Lower leg skin (tissue), 4 donors: ENCODE results near the gene SMARCAD1. TPM values are rescaled to one million over a fixed set of nuclear protein-coding genes. Genes with fewer than 3 reads are reported as not detected.
"Not testable (repeated sequence)": the region's sequence is repeated elsewhere in the genome, so short reads cannot be mapped to it uniquely, and the experiment has no call there.

Experiments
- DNase-seq, 2 donors: peaks; one replicate each; pipeline ENCODE4 v3.0.0-alpha.2; 2019; ENCODE audit warnings: low spot score in 2 of 2
- H3K4me3 ChIP-seq: fragments of 200-600 bp; sonication (generic); 2 replicates; pipeline ENCODE4 v1.5.1; 2017; ENCODE audit warnings: mild to moderate bottlenecking, low read depth; ENCODE audit not compliant: poor library complexity, severe bottlenecking
- POLR2A ChIP-seq, 2 donors: fragments of 450-650 bp; IDR thresholded peaks; one replicate each; pipeline ENCODE4 v1.6.1; 2016 to 2017; ENCODE audit warnings: antibody characterized with exemption in 2 of 2, mild to moderate bottlenecking in 1 of 2, moderate library complexity in 1 of 2
- WGBS, 2 donors: methylation state at CpG; one replicate each; pipeline ENCODE4 v1.1.5; 2018; 5-methylcytosine and 5-hydroxymethylcytosine counted together
- intact Hi-C: fragments of 100-400 bp; cut with DNase I; formaldehyde crosslinking; loops from one replicate; pipeline ENCODE4 v1.15.0; 2023; ENCODE audit warnings: low total_unique reads
- total RNA-seq, 4 donors: library from RNA; depleted of rRNA; stranded (reverse); fragments of >200 nt; gene quantifications; one replicate each; pipeline ENCODE4 v1.1.0, GENCODE V29; 2016
- TF ChIP-seq, protein P1 (sequence below), 3 donors: fragments of 450-650 bp; IDR thresholded peaks; one replicate each; pipeline ENCODE4 v1.5.1; 2016; ENCODE audit warnings: antibody characterized with exemption in 3 of 3, mild to moderate bottlenecking in 3 of 3, moderate library complexity in 2 of 3

SMARCAD1 gene
- total RNA-seq, 4 donors from 2014 or later: 20.8 to 35.7 (median 23.6) TPM

DNA sequence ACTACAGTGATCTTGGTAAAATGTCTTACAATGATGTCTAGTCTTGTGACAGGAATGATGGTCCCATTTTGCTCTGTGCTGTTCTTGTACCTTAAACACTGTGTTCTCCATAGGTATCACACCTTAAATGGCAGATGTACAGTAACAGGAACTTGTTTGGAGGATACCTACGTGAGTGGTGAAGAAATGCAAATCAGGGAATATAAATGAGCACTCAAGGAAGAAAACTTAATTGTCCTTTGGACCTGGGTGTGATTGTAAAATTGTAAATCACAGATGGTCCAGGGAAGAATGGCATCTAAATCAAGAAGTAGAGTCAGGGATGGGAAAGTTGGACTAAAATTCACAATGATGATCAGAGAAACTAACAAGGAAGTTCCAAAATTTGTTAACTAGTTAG, 122.3 kb downstream of the SMARCAD1 start:
- H3K4me3 ChIP-seq: no peak overlapping the region
- WGBS, 2 donors: 57 to 61% methylated on average over 1 of the region's 1 CpG
- intact Hi-C loops: no loop called here
- no peak for DNase-seq
- no peak for TF ChIP-seq POLR2A (IDR thresholded peaks at IDR 0.05)
- TF ChIP-seq, protein P1, sequence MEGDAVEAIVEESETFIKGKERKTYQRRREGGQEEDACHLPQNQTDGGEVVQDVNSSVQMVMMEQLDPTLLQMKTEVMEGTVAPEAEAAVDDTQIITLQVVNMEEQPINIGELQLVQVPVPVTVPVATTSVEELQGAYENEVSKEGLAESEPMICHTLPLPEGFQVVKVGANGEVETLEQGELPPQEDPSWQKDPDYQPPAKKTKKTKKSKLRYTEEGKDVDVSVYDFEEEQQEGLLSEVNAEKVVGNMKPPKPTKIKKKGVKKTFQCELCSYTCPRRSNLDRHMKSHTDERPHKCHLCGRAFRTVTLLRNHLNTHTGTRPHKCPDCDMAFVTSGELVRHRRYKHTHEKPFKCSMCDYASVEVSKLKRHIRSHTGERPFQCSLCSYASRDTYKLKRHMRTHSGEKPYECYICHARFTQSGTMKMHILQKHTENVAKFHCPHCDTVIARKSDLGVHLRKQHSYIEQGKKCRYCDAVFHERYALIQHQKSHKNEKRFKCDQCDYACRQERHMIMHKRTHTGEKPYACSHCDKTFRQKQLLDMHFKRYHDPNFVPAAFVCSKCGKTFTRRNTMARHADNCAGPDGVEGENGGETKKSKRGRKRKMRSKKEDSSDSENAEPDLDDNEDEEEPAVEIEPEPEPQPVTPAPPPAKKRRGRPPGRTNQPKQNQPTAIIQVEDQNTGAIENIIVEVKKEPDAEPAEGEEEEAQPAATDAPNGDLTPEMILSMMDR (IDR thresholded peaks at IDR 0.05): no peak

- intact Hi-C loops: no loop called here
- H3K4me3 ChIP-seq: no peak overlapping the region
- TF ChIP-seq, protein P1 (IDR thresholded peaks at IDR 0.05): no peak
- TF ChIP-seq POLR2A (IDR thresholded peaks at IDR 0.05): no peak
- DNase-seq: no peak
- WGBS, 2 donors: 60 to 67% methylated on average over 5 of the region's 5 CpGs
Observed at GRCh38 chr4:94332983-94333590, 125.4 kb downstream of the SMARCAD1 start.

GRCh38 chr4:94333866-94334265, 126.2 kb downstream of the SMARCAD1 start:
- intact Hi-C loops: no loop called here
- 68 to 75% methylated on average over 3 of the region's 3 CpGs for WGBS, 2 donors

DNA sequence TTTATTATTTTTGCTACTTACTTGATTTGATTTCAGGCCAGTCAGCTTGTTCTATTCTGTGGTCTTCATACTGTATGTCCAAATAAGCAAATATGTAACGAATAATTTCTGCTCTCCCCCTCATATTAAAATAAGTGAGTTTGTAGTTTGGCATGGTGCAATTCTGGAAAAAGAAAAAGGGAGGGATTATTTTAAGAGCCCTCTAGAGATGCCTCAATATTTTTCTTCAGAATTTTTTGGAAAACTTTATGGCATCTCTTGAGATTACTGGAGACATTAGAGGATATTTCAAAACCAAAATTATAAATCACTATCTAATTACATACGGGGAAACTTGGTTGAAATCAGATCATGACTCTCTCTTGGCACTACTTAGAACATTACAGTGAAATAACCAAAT, 126.8 kb downstream of the SMARCAD1 start:
- no peak for DNase-seq
- intact Hi-C loops: no loop called here
- 39 to 49% methylated on average over 2 of the region's 2 CpGs for WGBS, 2 donors
- H3K4me3 ChIP-seq: no peak overlapping the region
- TF ChIP-seq, protein P1 (IDR thresholded peaks at IDR 0.05): no peak
- no peak for TF ChIP-seq POLR2A (IDR thresholded peaks at IDR 0.05)

More at GRCh38 chr4:94333866-94334265, 126.2 kb downstream of the SMARCAD1 start:
- DNase-seq: no peak
- no peak for TF ChIP-seq POLR2A (IDR thresholded peaks at IDR 0.05)
- TF ChIP-seq, protein P1 (IDR thresholded peaks at IDR 0.05): no peak
- H3K4me3 ChIP-seq: no peak overlapping the region

DNA sequence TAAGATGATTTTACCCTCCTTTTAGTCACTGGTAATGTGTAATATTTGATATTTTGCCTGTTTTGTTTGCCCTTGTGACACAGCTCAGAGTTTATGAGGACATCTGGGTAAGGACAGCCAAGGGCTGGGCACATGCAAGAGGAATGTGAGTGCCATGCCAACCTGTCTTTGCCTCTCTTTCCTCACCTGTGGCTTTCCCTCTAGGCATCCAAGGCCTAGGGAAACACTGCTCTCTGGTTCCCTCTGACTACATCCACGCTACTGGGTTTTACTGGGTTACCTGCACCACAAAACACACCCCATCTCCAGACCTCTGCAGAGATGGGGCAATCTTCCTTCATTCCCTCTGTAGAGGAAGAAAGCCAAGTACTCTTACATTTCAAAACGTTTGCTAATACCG, 127.3 kb downstream of the SMARCAD1 start:
- no peak overlapping the region for H3K4me3 ChIP-seq
- intact Hi-C loops: no loop called here
- TF ChIP-seq, protein P1 (IDR thresholded peaks at IDR 0.05): no peak
- no peak for TF ChIP-seq POLR2A (IDR thresholded peaks at IDR 0.05)
- no peak for DNase-seq
- WGBS, 2 donors: 41 to 51% methylated on average over 3 of the region's 3 CpGs

DNA sequence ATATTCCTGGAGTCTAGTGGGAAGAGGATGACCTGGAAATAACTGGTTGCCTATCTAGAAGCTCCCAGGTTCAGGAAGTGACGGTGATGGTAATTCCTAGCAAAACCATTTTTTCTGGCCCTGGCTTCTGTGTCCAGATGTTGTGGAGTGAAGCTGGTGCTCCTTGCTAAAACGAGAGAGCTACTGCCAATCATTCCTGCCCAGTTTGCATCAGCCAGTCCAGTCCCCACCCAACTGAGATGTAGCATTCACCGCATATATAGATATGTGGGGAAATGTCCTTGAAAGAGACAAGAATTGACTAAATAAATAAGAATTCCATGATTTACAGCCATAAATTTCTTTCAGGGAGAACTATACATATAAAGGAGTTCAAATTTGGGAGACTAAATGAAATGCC, 128.6 kb downstream of the SMARCAD1 start:
- H3K4me3 ChIP-seq: no peak overlapping the region
- DNase-seq: no peak
- TF ChIP-seq POLR2A (IDR thresholded peaks at IDR 0.05): no peak
- TF ChIP-seq, protein P1 (IDR thresholded peaks at IDR 0.05): no peak
- 79 to 80% methylated on average over 3 of the region's 3 CpGs for WGBS, 2 donors
- intact Hi-C loops: no loop called here

DNA sequence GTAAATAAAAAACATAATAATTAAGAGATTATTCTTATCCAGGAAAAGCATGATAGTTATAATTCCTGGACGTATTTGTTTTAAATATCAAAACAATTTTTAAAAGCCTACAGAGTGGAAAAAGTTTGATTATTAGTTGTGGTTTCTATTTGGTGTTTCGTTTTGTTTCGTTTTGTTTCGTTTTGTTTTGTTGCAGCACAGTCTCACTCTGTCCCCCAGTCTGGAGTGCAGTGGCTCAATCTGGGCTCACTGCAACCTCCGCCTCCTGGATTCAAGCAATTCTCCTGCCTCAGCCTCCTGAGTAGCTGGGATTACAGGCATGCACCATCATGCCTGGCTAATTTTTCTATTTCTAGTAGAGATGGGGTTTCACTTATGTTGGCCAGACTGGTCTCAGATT, 129.1 kb downstream of the SMARCAD1 start:
- intact Hi-C loops, H3K4me3 ChIP-seq, DNase-seq: not testable (repeated sequence)
- WGBS, 2 donors: 68 to 69% methylated on average over 5 of the region's 5 CpGs
